Neural crest cell (in vitro differentiated cells): ENCODE data around the gene LDB3. TPM values are rescaled to one million over a fixed set of nuclear protein-coding genes. Genes with fewer than 3 reads are reported as not detected.

Experiments
- DNase-seq: peaks from one replicate; pipeline ENCODE4 v3.0.0; 2021; ENCODE audit warnings: low read depth, mixed read lengths, low spot score
- H3K27ac Mint-ChIP-seq: one replicate; pipeline ENCODE4 v1.8.0; 2021; ENCODE audit warnings: mild to moderate bottlenecking, mixed read lengths; ENCODE audit not compliant: unreplicated experiment
- H3K27me3 Mint-ChIP-seq: 2 replicates; pipeline ENCODE4 v1.8.0; 2021; ENCODE audit warnings: low read depth, mild to moderate bottlenecking, mixed read lengths
- H3K36me3 Mint-ChIP-seq: 2 replicates; pipeline ENCODE4 v1.8.0; 2021; ENCODE audit warnings: low read depth, mild to moderate bottlenecking, mixed read lengths
- H3K4me1 Mint-ChIP-seq: 2 replicates; pipeline ENCODE4 v1.8.0; 2021; ENCODE audit warnings: mixed read lengths
- H3K4me3 Mint-ChIP-seq: one replicate; pipeline ENCODE4 v1.8.0; 2021; ENCODE audit warnings: mild to moderate bottlenecking, mixed read lengths
- H3K9me3 Mint-ChIP-seq: 2 replicates; pipeline ENCODE4 v1.8.0; 2021; ENCODE audit warnings: mixed read lengths
- total RNA-seq: library from RNA; stranded (reverse); gene quantifications from 2 replicates; pipeline ENCODE4 v1.2.1, GENCODE V29; 2021
- TF ChIP-seq, protein P1 (sequence below): fragments of 200-600 bp; sonication (generic); conservative IDR thresholded peaks from 2 replicates; pipeline ENCODE4 v1.5.0; 2021; ENCODE audit warnings: antibody characterized with exemption, mild to moderate bottlenecking

Gene LDB3
- total RNA-seq, 1 donor from 2014 or later = 0.56 TPM

- no peak for DNase-seq
- TF ChIP-seq, protein P1, sequence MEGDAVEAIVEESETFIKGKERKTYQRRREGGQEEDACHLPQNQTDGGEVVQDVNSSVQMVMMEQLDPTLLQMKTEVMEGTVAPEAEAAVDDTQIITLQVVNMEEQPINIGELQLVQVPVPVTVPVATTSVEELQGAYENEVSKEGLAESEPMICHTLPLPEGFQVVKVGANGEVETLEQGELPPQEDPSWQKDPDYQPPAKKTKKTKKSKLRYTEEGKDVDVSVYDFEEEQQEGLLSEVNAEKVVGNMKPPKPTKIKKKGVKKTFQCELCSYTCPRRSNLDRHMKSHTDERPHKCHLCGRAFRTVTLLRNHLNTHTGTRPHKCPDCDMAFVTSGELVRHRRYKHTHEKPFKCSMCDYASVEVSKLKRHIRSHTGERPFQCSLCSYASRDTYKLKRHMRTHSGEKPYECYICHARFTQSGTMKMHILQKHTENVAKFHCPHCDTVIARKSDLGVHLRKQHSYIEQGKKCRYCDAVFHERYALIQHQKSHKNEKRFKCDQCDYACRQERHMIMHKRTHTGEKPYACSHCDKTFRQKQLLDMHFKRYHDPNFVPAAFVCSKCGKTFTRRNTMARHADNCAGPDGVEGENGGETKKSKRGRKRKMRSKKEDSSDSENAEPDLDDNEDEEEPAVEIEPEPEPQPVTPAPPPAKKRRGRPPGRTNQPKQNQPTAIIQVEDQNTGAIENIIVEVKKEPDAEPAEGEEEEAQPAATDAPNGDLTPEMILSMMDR = no peak
- no peak overlapping the region for H3K27ac Mint-ChIP-seq
- no peaks in the 10 kb centered on the region for H3K27me3 Mint-ChIP-seq
- H3K9me3 Mint-ChIP-seq = no peaks in the 10 kb centered on the region
- peaks cover 5% of the 10 kb centered on the region for H3K4me1 Mint-ChIP-seq
- no peak overlapping the region for H3K4me3 Mint-ChIP-seq
- H3K36me3 Mint-ChIP-seq = no peaks in the 10 kb centered on the region
Observed at GRCh38 chr10:86705905-86706304, 37.6 kb downstream of the LDB3 start.

DNA sequence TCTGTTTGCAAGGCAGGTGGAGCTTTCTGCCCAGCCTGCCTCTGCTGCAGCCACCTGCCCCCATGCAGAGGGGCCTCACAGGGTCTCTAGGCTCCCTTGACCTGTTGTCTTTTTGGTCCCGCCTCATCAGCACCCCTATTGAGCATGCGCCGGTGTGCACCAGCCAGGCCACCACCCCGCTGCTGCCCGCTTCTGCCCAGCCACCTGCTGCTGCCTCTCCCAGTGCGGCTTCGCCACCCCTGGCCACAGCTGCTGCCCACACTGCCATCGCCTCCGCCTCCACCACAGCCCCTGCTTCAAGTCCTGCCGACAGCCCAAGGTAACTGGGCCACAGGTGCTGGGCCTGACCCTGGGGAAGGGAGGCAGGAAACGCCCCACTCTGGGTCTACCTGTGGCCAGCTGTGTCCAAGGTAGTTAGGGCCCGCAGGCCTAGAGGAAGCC, 38.1 kb downstream of the LDB3 start:
- Mint-ChIP-seq H3K4me3 (no peak overlapping the region), H3K27me3 (no peaks in the 10 kb centered on the region), H3K9me3 (no peaks in the 10 kb centered on the region), H3K36me3 (no peaks in the 10 kb centered on the region), H3K27ac (no peak overlapping the region), H3K4me1 (peaks cover 7% of the 10 kb centered on the region)
- TF ChIP-seq, protein P1 = no peak
- no peak for DNase-seq

- H3K9me3 Mint-ChIP-seq = no peaks in the 10 kb centered on the region
- TF ChIP-seq, protein P1 = no peak
- no peaks in the 10 kb centered on the region for H3K36me3 Mint-ChIP-seq
- H3K4me3 Mint-ChIP-seq = peak overlapping the region; percentile 40
- DNase-seq = no peak
- H3K27me3 Mint-ChIP-seq = no peaks in the 10 kb centered on the region
- peaks cover 7% of the 10 kb centered on the region for H3K4me1 Mint-ChIP-seq
- H3K27ac Mint-ChIP-seq = no peak overlapping the region
Observed at GRCh38 chr10:86706977-86707376, 38.7 kb downstream of the LDB3 start.

DNA sequence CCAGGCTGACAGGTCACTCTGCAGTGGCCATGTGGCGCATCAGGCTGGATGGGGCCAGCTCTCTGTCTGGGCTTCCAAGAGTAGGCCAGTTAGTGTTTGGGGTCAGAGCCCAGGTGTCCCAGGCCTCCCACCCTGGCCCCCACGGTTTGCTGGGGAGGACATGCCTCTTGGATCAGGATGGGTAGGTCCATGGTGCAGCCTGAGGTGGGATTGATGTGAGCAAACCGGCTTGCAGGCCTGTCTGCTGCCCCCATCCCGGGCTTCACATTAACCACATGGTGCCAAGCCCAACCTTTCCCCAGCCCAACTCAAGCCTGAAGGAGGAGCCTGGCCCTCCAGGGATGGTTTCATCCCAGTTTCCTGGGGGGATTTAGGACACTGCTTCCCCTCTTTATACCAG, 39.2 kb downstream of the LDB3 start:
- peaks cover 11% of the 10 kb centered on the region for H3K4me1 Mint-ChIP-seq
- H3K4me3 Mint-ChIP-seq = no peak overlapping the region
- DNase-seq = no peak
- TF ChIP-seq, protein P1 = no peak
- H3K9me3 Mint-ChIP-seq = no peaks in the 10 kb centered on the region
- H3K27ac Mint-ChIP-seq = no peak overlapping the region
- no peaks in the 10 kb centered on the region for H3K36me3 Mint-ChIP-seq
- H3K27me3 Mint-ChIP-seq = no peaks in the 10 kb centered on the region

GRCh38 chr10:86708068-86708782, 39.9 kb downstream of the LDB3 start:
- Mint-ChIP-seq H3K4me1 (peaks cover 11% of the 10 kb centered on the region), H3K4me3 (peak overlapping the region; percentile 35), H3K27ac (no peak overlapping the region), H3K9me3 (no peaks in the 10 kb centered on the region), H3K36me3 (no peaks in the 10 kb centered on the region), H3K27me3 (no peaks in the 10 kb centered on the region)
- DNase-seq = no peak
- TF ChIP-seq, protein P1 = no peak
